GM23338 (cell line): ENCODE results near the gene CMIP. TPM values are rescaled to one million over a fixed set of nuclear protein-coding genes. Genes with fewer than 3 reads are reported as not detected.

Source experiments
- ATAC-seq: fragments of 200-7000 bp; cut with Tn5 transposase; 3 replicates; pipeline ENCODE4 v1.9.1; 2020
- DNase-seq: peaks from one replicate; pipeline ENCODE4 v3.0.0-alpha.2; 2015; ENCODE audit warnings: low spot score
- H2AFZ ChIP-seq: fragments of 200-600 bp; sonication (generic); 2 replicates; pipeline ENCODE4 v1.8.0; 2016; ENCODE audit warnings: antibody characterized with exemption, mild to moderate bottlenecking, moderate library complexity
- H3F3A ChIP-seq: fragments of 200-600 bp; sonication (generic); replicated peaks from 2 replicates; pipeline ENCODE4 v1.8.0; 2017; ENCODE audit warnings: antibody characterized with exemption, mixed run types, low read depth
- H3K27ac ChIP-seq: fragments of 200-600 bp; sonication (generic); 2 replicates; pipeline ENCODE4 v1.6.1; 2016; ENCODE audit warnings: low read depth
- H3K27me3 ChIP-seq: fragments of 200-600 bp; sonication (generic); 2 replicates; pipeline ENCODE4 v1.8.0; 2016; ENCODE audit warnings: mild to moderate bottlenecking, mixed run types, moderate library complexity; ENCODE audit not compliant: insufficient read depth
- H3K36me3 ChIP-seq: fragments of 200-600 bp; sonication (generic); 2 replicates; pipeline ENCODE4 v1.8.0; 2016; ENCODE audit warnings: mild to moderate bottlenecking; ENCODE audit not compliant: insufficient read depth
- H3K4me1 ChIP-seq: fragments of 200-600 bp; sonication (generic); 2 replicates; pipeline ENCODE4 v1.8.0; 2016; ENCODE audit warnings: mild to moderate bottlenecking, moderate library complexity; ENCODE audit not compliant: insufficient read depth
- H3K4me2 ChIP-seq: fragments of 200-600 bp; sonication (generic); 2 replicates; pipeline ENCODE4 v1.7.1; 2017; ENCODE audit warnings: mixed run types
- H3K4me3 ChIP-seq: fragments of 200-600 bp; sonication (generic); 2 replicates; pipeline ENCODE4 v1.6.1; 2016; ENCODE audit warnings: mixed run types
- H3K79me2 ChIP-seq: fragments of 200-600 bp; sonication (generic); replicated peaks from 2 replicates; pipeline ENCODE4 v1.8.0; 2017; ENCODE audit warnings: mild to moderate bottlenecking; ENCODE audit not compliant: insufficient read depth
- H3K9me2 ChIP-seq: fragments of 200-600 bp; sonication (generic); 2 replicates; pipeline ENCODE4 v1.8.0; 2017; ENCODE audit not compliant: insufficient read depth
- H4K20me1 ChIP-seq: fragments of 200-600 bp; sonication (generic); replicated peaks from 2 replicates; pipeline ENCODE4 v1.8.0; 2017; ENCODE audit warnings: mild to moderate bottlenecking; ENCODE audit not compliant: insufficient read depth
- H3K27ac Mint-ChIP-seq: 2 replicates; pipeline ENCODE4 v1.8.0; 2020; ENCODE audit warnings: inconsistent platforms, mild to moderate bottlenecking, moderate library complexity, mixed read lengths
- H3K27me3 Mint-ChIP-seq: 3 replicates; pipeline ENCODE4 v1.8.0; 2022; ENCODE audit warnings: low read depth, mild to moderate bottlenecking, moderate library complexity, mixed read lengths, inconsistent platforms; ENCODE audit not compliant: insufficient read depth, poor library complexity
- H3K36me3 Mint-ChIP-seq: 3 replicates; pipeline ENCODE4 v1.8.0; 2021; ENCODE audit warnings: low read depth, mild to moderate bottlenecking, inconsistent platforms, moderate library complexity, mixed read lengths
- H3K4me1 Mint-ChIP-seq: 3 replicates; pipeline ENCODE4 v1.8.0; 2020; ENCODE audit warnings: mild to moderate bottlenecking, inconsistent platforms, mixed read lengths
- H3K4me3 Mint-ChIP-seq: 3 replicates; pipeline ENCODE4 v1.8.0; 2021; ENCODE audit warnings: moderate library complexity, mild to moderate bottlenecking, inconsistent platforms, mixed read lengths
- H3K9me3 Mint-ChIP-seq: 3 replicates; pipeline ENCODE4 v1.8.0; 2020; ENCODE audit warnings: moderate library complexity, mild to moderate bottlenecking, inconsistent platforms, mixed read lengths
- CREB1 ChIP-seq: fragments of 250-450 bp; sonication (Bioruptor Pico); IDR thresholded peaks from 2 replicates; pipeline ENCODE4 v1.5.0; 2020; ENCODE audit warnings: low read depth, mild to moderate bottlenecking, moderate library complexity
- JUNB ChIP-seq: IDR thresholded peaks from one replicate; pipeline ENCODE4 v1.6.1; 2016; ENCODE audit warnings: antibody characterized with exemption; ENCODE audit not compliant: unreplicated experiment
- NANOG ChIP-seq: IDR thresholded peaks from 2 replicates; pipeline ENCODE4 v1.6.1; 2016; ENCODE audit warnings: antibody characterized with exemption, borderline replicate concordance
- STAT1 ChIP-seq: IDR thresholded peaks from one replicate; pipeline ENCODE4 v1.6.1; 2016; ENCODE audit warnings: antibody characterized with exemption; ENCODE audit not compliant: unreplicated experiment
- polyA plus RNA-seq: library from polyadenylated mRNA; unstranded; fragments of >200 nt; fragmentation: Nextera tagmentation; extraction: Ambion mirVana; gene quantifications from 2 replicates; pipeline ENCODE4 v1.2.1, GENCODE V29; 2016
- total RNA-seq: library from RNA; depleted of rRNA; stranded (reverse); fragments of >200 nt; shearing (Covaris generic); gene quantifications from 2 replicates; pipeline ENCODE4 v1.2.3, GENCODE V29; 2014
- TF ChIP-seq, protein P1 (sequence below): fragments of 250-450 bp; sonication (Bioruptor Pico); IDR thresholded peaks from 2 replicates; pipeline ENCODE4 v1.5.0; 2020; ENCODE audit warnings: mild to moderate bottlenecking, moderate library complexity

Gene CMIP
- total and polyA plus RNA-seq, 2 experiments from 2014 or later = 9.5 to 62.3 TPM

DNA sequence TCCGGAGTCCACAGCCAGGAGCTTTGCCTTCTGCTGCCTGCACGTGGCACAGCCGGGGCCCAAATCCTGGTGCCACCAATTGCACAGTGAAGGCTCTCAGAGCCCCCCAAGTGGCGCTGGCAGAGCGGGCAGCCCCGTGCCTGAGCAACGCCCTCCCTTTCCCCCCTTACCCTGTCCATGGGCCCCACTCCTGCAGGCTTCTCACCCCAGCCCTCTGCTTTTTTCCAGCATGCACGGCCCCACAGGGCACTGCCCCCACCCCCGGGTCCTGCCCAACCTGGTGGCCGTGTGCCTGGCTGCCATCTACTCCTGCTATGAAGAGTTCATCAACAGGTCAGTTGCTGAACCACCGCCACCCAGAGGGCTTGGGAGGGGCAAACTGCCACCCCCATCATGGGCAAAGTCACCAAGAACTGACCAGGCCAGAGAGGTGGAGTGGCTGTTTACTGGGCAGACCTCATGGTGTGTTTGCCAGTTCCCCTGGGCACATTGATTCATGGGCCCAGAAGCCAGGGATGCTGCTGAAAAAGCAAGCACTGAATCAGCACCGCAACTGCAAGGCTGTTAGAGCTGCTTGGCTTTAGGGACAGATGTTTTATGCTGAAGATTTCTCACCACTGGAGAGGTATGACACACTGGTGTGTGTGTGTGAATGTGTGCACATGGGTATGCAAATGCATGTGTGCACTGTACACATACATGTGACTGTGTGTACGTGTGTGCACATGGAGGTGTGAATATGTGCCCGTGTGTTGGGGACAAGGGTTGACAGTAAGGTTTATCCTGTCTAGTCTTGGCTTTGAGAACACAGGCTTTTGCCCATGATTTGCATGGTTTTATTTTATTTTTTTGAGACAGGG, 227.4 kb downstream of the CMIP start:
- Histone ChIP-seq H3F3A (0 out of 2 replicates have a peak, but pooled peaks cover 4% of the 10 kb centered on the region), H3K36me3 (no peaks in the 10 kb centered on the region; the same call in none of the 2 replicates), H2AFZ (no peak overlapping the region), H3K4me2 (no peak overlapping the region), H4K20me1 (no peaks in the 10 kb centered on the region; the same call in none of the 2 replicates), H3K79me2 (no peaks in the 10 kb centered on the region), H3K4me1 (no peaks in the 10 kb centered on the region), H3K9me2 (no peaks in the 10 kb centered on the region), H3K4me3 (no peak overlapping the region), H3K27me3 (no peaks in the 10 kb centered on the region), H3K27ac (no peak overlapping the region)
- H3K27ac Mint-ChIP-seq = no peak overlapping the region
- TF ChIP-seq, protein P1, sequence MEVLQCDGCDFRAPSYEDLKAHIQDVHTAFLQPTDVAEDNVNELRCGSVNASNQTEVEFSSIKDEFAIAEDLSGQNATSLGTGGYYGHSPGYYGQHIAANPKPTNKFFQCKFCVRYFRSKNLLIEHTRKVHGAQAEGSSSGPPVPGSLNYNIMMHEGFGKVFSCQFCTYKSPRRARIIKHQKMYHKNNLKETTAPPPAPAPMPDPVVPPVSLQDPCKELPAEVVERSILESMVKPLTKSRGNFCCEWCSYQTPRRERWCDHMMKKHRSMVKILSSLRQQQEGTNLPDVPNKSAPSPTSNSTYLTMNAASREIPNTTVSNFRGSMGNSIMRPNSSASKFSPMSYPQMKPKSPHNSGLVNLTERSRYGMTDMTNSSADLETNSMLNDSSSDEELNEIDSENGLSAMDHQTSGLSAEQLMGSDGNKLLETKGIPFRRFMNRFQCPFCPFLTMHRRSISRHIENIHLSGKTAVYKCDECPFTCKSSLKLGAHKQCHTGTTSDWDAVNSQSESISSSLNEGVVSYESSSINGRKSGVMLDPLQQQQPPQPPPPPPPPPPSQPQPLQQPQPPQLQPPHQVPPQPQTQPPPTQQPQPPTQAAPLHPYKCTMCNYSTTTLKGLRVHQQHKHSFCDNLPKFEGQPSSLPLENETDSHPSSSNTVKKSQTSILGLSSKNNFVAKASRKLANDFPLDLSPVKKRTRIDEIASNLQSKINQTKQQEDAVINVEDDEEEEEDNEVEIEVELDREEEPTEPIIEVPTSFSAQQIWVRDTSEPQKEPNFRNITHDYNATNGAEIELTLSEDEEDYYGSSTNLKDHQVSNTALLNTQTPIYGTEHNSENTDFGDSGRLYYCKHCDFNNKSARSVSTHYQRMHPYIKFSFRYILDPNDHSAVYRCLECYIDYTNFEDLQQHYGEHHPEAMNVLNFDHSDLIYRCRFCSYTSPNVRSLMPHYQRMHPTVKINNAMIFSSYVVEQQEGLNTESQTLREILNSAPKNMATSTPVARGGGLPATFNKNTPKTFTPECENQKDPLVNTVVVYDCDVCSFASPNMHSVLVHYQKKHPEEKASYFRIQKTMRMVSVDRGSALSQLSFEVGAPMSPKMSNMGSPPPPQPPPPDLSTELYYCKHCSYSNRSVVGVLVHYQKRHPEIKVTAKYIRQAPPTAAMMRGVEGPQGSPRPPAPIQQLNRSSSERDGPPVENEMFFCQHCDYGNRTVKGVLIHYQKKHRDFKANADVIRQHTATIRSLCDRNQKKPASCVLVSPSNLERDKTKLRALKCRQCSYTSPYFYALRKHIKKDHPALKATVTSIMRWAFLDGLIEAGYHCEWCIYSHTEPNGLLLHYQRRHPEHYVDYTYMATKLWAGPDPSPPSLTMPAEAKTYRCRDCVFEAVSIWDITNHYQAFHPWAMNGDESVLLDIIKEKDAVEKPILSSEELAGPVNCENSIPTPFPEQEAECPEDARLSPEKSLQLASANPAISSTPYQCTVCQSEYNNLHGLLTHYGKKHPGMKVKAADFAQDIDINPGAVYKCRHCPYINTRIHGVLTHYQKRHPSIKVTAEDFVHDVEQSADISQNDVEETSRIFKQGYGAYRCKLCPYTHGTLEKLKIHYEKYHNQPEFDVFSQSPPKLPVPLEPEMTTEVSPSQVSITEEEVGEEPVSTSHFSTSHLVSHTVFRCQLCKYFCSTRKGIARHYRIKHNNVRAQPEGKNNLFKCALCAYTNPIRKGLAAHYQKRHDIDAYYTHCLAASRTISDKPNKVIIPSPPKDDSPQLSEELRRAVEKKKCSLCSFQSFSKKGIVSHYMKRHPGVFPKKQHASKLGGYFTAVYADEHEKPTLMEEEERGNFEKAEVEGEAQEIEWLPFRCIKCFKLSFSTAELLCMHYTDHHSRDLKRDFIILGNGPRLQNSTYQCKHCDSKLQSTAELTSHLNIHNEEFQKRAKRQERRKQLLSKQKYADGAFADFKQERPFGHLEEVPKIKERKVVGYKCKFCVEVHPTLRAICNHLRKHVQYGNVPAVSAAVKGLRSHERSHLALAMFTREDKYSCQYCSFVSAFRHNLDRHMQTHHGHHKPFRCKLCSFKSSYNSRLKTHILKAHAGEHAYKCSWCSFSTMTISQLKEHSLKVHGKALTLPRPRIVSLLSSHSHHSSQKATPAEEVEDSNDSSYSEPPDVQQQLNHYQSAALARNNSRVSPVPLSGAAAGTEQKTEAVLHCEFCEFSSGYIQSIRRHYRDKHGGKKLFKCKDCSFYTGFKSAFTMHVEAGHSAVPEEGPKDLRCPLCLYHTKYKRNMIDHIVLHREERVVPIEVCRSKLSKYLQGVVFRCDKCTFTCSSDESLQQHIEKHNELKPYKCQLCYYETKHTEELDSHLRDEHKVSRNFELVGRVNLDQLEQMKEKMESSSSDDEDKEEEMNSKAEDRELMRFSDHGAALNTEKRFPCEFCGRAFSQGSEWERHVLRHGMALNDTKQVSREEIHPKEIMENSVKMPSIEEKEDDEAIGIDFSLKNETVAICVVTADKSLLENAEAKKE (CRISPR knock-in tag) = no peak
- no peak for TF ChIP-seq NANOG
- no peak for TF ChIP-seq STAT1
- no peak for TF ChIP-seq JUNB
- H3K36me3 Mint-ChIP-seq = peaks cover 41% of the 10 kb centered on the region
- H3K9me3 Mint-ChIP-seq = no peaks in the 10 kb centered on the region; the same call in 2 of the 3 replicates
- ATAC-seq (no peak), DNase-seq (no peak)
- peaks cover 18% of the 10 kb centered on the region for H3K27me3 Mint-ChIP-seq
- peaks cover 9% of the 10 kb centered on the region for H3K4me1 Mint-ChIP-seq
- H3K4me3 Mint-ChIP-seq = no peak overlapping the region

DNA sequence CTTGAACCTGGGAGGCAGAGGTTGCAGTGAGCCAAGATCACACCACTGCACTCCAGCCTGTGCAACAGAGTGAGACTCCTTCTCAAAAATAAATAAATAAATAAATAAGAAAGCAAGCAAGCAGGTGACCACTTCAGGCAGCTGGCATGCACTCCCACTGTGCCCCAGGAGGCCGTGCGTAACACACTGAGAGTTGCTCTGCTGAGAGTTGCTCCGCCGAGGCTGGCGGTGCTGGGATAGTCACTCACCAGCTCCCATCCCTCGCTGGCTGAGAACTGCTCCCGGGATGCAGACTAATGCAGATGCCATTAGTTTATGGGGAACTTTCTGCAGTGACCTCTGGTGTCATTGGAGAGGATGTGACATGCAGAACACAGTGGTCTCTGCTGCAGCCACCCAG, 228.8 kb downstream of the CMIP start:
- Mint-ChIP-seq H3K4me1 (peaks cover 5% of the 10 kb centered on the region), H3K4me3 (no peak overlapping the region), H3K36me3 (peaks cover 35% of the 10 kb centered on the region), H3K27me3 (peaks cover 12% of the 10 kb centered on the region), H3K9me3 (no peaks in the 10 kb centered on the region; the same call in 2 of the 3 replicates), H3K27ac (no peak overlapping the region)
- Histone ChIP-seq H3K4me3 (no peak overlapping the region), H4K20me1 (no peaks in the 10 kb centered on the region; the same call in none of the 2 replicates), H3K4me2 (no peak overlapping the region), H3K4me1 (no peaks in the 10 kb centered on the region), H3F3A (no peaks in the 10 kb centered on the region), H3K79me2 (no peaks in the 10 kb centered on the region), H3K27me3 (no peaks in the 10 kb centered on the region), H3K9me2 (no peaks in the 10 kb centered on the region), H2AFZ (no peak overlapping the region), H3K27ac (no peak overlapping the region), H3K36me3 (no peaks in the 10 kb centered on the region; the same call in none of the 2 replicates)
- DNase-seq = no peak
- ATAC-seq = no peak
- TF ChIP-seq CREB1 (CRISPR knock-in tag) = no peak
- TF ChIP-seq, protein P1 (CRISPR knock-in tag) = no peak
